C4-2B (cell line): ENCODE data around the gene CHRNA10.

Experiments used
- H3K27ac ChIP-seq: fragments of 450-650 bp; 2 replicates; pipeline ENCODE4 v1.5.1; 2017
- CTCF ChIP-seq: fragments of 450-650 bp; conservative IDR thresholded peaks from 2 replicates; pipeline ENCODE4 v1.5.1; 2017; ENCODE audit warnings: mild to moderate bottlenecking
- ZFX ChIP-seq: fragments of 450-650 bp; IDR thresholded peaks from 2 replicates; pipeline ENCODE4 v1.6.1; 2017

The CHRNA10 gene

GRCh38 chr11:3671334-3672254 is at the start of gene CHRNA10:
Gene CHRNA10 (minus strand): TSS chr11:3671384. CDS start chr11:3671312, 72 bp downstream.
- no peak for TF ChIP-seq CTCF
- no peak for TF ChIP-seq ZFX
- H3K27ac ChIP-seq, result no peak within 1 kb of the TSS

- H3K27ac ChIP-seq, result no peak overlapping the region
- TF ChIP-seq CTCF, result no peak
- TF ChIP-seq ZFX, result no peak
Observed at GRCh38 chr11:3712274-3712673, 41.1 kb upstream of the CHRNA10 start.

GRCh38 chr11:3710485-3711259 is 39.5 kb upstream of the CHRNA10 start:
- no peak overlapping the region for H3K27ac ChIP-seq
- TF ChIP-seq CTCF (no peak), ZFX (no peak)

- no peak overlapping the region for H3K27ac ChIP-seq
- TF ChIP-seq CTCF, result no peak
- no peak for TF ChIP-seq ZFX
Observed at GRCh38 chr11:3709977-3710376, 38.8 kb upstream of the CHRNA10 start.

GRCh38 chr11:3707176-3707575 is 36.0 kb upstream of the CHRNA10 start:
- TF ChIP-seq CTCF (no peak), ZFX (no peak)
- H3K27ac ChIP-seq, result no peak overlapping the region

GRCh38 chr11:3703383-3703782 is 32.2 kb upstream of the CHRNA10 start:
- H3K27ac ChIP-seq, result no peak overlapping the region
- no peak for TF ChIP-seq ZFX
- TF ChIP-seq CTCF, result no peak

- no peak for TF ChIP-seq ZFX
- no peak for TF ChIP-seq CTCF
- no peak overlapping the region; the same call in 1 of the 2 replicates for H3K27ac ChIP-seq
Observed at GRCh38 chr11:3700910-3701309, 29.7 kb upstream of the CHRNA10 start.
